SH-SY5Y (cell line): Measurements from ENCODE around the gene DDX5.

Source experiments
- GATA2 ChIP-seq: IDR thresholded peaks from 2 replicates; pipeline ENCODE4 v1.6.1; 2011; ENCODE audit warnings: mild to moderate bottlenecking, low read depth, low read length
- GATA3 ChIP-seq: IDR thresholded peaks from 2 replicates; pipeline ENCODE4 v1.6.1; 2011; ENCODE audit warnings: low read depth, mild to moderate bottlenecking, low read length, moderate library complexity

GRCh38 chr17:64535357-64535756 is 29.3 kb upstream of the DDX5 start:
- TF ChIP-seq GATA3 (no peak), GATA2 (no peak)
